ENCODE measurements around the gene KLHL33.
"Not testable (repeated sequence)": the region's sequence is repeated elsewhere in the genome, so short reads cannot be mapped to it uniquely, and the experiment has no call there.

Gene KLHL33

DNA sequence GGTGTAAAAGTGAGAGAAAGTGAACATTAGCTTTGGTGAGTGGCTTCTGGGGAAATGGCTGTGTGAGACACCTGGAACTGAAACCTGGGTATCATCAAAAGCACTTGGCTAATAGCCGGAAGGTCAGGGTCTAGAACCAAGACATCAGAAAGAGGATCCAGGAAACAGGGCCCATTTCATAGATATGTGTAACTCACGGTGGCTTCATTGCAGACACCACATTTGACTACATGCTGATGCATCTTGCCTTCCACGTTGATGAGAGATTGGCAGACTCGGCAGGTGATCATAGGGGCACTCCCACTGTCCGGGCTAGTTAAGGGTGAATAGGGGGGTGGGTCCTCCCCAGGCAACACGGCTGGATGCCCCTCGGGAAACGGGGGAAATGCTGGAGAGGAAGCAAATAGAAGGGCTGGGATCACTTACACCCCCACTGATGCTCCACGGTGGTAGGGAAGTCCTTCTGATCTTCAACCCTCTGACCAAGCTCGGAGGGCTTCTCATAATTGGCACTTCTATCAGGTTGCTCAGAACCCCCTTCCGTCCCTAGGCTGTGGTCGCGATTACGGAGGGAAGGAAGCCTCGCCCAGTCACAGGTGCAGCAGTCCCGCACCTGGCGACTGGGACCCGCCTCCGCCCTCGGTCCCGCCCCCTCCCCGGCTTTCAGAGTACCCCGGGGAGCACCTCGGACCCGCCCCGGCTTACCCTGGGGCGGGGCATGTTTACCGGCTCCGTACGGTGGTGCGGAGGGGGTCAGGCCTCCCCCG lies 24.7 kb upstream of the KLHL33 start:
- TF ChIP-seq POLR2A (IDR thresholded peaks at IDR 0.05; ENCODE audit: low read length) (no peak), GATA1 (IDR thresholded peaks at IDR 0.05; ENCODE audit: low read depth, low read length) (no peak)
- peak; percentile 77 to 88 for DNase-seq

- peak; percentile 41 for TF ChIP-seq POLR2A (IDR thresholded peaks at IDR 0.05; ENCODE audit: low read length)
- no peak for TF ChIP-seq GATA1 (IDR thresholded peaks at IDR 0.05; ENCODE audit: low read depth, low read length)
- DNase-seq = no peak
These were observed 22.2 kb upstream of the KLHL33 start for GRCh38 chr14:20458031-20458789.

GRCh38 chr14:20456971-20457370 lies 21.0 kb upstream of the KLHL33 start:
- no peak for DNase-seq
- peak; percentile 15 for TF ChIP-seq POLR2A (IDR thresholded peaks at IDR 0.05; ENCODE audit: low read length)
- no peak for TF ChIP-seq GATA1 (IDR thresholded peaks at IDR 0.05; ENCODE audit: low read depth, low read length)

DNA sequence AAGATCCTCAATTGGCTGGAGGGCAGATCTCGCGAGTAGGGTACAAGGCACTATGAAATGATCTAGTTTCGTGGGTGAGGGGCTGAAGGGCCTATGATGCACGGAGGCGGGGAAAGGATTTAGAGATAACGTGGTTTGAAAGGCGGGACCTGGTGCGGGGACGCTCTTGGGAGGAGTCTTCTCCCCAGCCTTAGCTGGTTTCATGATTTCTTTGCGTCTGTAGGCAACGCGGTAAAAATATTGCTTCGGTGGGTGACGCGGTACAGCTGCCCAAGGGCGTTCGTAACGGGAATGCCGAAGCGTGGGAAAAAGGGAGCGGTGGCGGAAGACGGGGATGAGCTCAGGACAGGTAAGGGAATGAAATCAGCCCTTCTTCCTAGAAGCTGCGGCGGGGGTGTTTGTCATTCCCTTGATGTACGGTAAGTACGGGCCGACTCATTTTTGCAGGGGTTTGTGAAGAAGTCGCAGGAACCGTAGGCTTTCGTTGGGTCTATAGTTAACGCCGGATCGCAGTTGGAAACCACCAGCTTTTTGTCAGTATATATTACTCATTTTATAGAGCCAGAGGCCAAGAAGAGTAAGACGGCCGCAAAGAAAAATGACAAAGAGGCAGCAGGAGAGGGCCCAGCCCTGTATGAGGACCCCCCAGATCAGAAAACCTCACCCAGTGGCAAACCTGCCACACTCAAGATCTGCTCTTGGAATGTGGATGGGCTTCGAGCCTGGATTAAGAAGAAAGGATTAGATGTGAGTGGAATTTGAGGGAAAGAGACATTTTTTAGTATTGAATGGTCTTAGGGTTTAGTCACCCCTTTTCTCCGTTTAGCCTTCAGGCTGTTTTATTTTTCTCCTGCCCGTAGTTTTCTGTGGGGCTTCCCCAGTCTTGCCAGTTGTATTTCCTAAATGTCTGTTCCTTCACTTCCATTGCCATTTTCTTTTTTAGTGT lies 19.7 kb upstream of the KLHL33 start:
- DNase-seq = peak; percentile 95 to 96

DNA sequence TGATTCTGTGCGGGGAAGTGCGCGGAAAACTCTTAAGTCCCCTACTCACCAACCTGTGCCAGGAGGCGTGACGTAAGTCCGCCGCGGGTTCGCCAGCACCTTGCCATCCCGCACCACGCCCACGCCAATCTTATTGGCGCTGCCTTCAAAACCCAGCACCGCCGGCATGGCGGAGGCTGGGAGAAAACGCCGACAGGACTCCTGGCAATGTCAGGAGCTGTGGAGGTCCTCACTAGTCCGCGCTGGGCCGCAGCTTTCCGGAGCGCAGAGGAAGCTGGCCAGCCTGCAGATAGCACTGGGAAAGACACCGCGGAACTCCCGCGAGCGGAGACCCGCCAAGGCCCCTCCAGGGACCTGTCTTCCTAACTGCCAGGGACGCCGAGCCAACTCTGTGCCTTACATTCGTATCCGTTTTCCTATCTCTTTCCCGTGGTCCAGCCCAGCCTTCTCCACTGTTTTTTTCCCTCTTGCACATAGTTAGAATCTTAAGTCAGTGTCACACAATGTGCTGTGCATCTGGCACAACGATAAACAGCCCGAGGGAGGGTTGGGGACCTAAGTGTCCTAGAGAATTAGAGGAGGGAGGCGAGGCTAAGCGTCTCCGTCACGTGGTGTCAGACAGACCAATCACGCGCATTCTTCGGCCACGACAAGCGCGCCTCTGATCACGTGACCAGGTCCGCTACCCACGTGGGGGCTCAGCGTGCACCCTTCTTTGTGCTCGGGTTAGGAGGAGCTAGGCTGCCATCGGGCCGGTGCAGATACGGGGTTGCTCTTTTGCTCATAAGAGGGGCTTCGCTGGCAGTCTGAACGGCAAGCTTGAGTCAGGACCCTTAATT lies 18.8 kb upstream of the KLHL33 start, which contains the start of the genes APEX1 and OSGEP:
APEX1 (plus strand) TSS at position 711 of the 839 bp plus-strand sequence. CDS start 420 bp downstream, outside the sequence.
OSGEP (minus strand) TSS at position 297 of the 839 bp plus-strand sequence; CDS start at position 168, 129 bp downstream.
- TF ChIP-seq POLR2A (IDR thresholded peaks at IDR 0.05; ENCODE audit: low read length) = peak; percentile 98
- TF ChIP-seq GATA1 (IDR thresholded peaks at IDR 0.05; ENCODE audit: low read depth, low read length) = no peak
- DNase-seq = peak; percentile 99 to 100

More for the DNA sequence above, 19.7 kb upstream of the KLHL33 start:
- TF ChIP-seq GATA1 (IDR thresholded peaks at IDR 0.05; ENCODE audit: low read depth, low read length) = no peak
- TF ChIP-seq POLR2A (IDR thresholded peaks at IDR 0.05; ENCODE audit: low read length) = peak; percentile 88

DNA sequence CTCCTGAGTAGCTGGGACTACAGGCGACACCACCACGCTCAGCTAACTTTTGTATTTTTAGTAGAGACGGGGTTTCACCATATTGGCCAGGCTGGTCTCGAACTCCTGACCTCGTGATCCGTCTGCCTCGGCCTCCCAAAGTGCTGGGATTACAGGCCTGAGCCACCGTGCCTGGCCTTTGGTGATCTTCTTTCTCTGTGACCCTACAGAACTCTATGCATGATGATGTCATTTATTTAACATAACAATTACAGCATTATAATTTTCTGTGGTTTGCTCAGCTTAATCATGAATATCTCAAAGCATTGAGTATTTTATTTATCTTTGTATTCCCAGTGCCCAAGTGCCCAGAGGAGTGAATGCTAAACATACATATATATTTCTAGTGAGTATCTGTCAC lies 16.9 kb upstream of the KLHL33 start:
- not testable (repeated sequence) for DNase-seq

- TF ChIP-seq POLR2A (IDR thresholded peaks at IDR 0.05; ENCODE audit: low read length) (no peak), GATA1 (IDR thresholded peaks at IDR 0.05; ENCODE audit: low read depth, low read length) (no peak)
- DNase-seq = no peak
These were observed 10.9 kb upstream of the KLHL33 start for GRCh38 chr14:20446889-20447288.

GRCh38 chr14:20443650-20444049 lies 7.7 kb upstream of the KLHL33 start:
- DNase-seq = not testable (repeated sequence)

- no peak for DNase-seq
- no peak for TF ChIP-seq GATA1 (IDR thresholded peaks at IDR 0.05; ENCODE audit: low read depth, low read length)
- no peak for TF ChIP-seq POLR2A (IDR thresholded peaks at IDR 0.05; ENCODE audit: low read length)
These were observed 5.5 kb upstream of the KLHL33 start for GRCh38 chr14:20441461-20441860.

DNA sequence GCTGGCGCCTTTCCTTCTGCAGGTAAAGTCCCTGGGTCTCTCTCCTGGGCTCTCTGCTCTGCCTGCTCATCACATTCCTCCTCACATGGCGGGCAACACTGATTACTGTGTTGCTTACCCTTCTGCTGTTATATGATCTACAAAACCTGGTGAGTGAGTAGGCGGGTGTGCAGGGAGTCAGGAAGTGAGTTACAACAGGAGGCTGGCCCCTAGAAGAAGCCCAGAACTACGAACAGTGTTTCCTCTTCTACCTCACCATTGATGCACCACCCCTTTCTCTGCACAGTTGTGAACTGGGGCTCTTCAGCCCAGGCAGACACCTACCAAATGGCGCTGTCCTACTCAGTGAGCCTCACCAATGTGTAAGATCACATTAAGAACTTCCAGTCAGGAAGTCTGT lies 4.9 kb upstream of the KLHL33 start:
- TF ChIP-seq GATA1 (IDR thresholded peaks at IDR 0.05; ENCODE audit: low read depth, low read length) = no peak
- no peak for TF ChIP-seq POLR2A (IDR thresholded peaks at IDR 0.05; ENCODE audit: low read length)
- DNase-seq = no peak

DNA sequence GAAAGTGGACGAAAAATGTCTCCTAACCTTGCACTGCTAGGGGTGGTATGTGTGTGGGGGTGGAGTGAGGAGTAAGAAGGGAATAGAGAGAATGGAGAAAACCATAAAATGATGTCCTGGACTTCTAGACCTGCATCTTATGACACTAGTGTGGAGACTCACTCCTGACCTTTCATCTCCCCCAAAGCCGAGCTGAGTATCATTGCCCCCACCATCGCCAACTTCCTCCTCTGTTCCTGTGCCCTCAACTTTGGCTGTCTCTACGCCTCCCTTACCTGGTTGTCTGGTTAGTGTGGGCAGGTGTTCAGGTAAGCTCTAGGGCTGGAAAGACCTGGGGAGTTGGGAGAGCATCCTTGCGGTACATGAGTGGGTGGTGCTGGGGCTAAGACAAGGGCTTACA lies 4.5 kb upstream of the KLHL33 start:
- no peak for TF ChIP-seq GATA1 (IDR thresholded peaks at IDR 0.05; ENCODE audit: low read depth, low read length)
- TF ChIP-seq POLR2A (IDR thresholded peaks at IDR 0.05; ENCODE audit: low read length) = no peak
- DNase-seq = no peak

DNA sequence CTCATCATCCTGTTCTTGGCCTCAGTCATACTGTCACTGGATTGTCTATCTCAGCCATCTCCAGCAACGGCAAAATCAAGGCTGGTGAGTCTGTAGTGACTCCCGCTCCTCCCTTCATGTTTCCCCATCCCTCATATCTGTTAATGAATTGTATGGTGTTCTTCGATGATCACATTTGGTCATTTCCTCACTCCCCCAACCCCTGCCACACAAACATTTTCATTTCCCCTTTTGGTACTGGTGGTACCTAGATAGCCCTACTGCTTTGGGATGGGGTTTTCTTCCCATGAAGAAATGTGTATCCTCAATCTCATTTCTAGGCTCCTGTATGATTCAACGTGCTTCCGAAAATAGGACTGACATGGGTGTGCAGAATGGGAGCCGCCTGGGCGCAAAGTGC lies 2.7 kb upstream of the KLHL33 start:
- TF ChIP-seq GATA1 (IDR thresholded peaks at IDR 0.05; ENCODE audit: low read depth, low read length) (no peak), POLR2A (IDR thresholded peaks at IDR 0.05; ENCODE audit: low read length) (no peak)

GRCh38 chr14:20436363-20436755 lies 393 bp upstream of the KLHL33 start:
- TF ChIP-seq POLR2A (IDR thresholded peaks at IDR 0.05; ENCODE audit: low read length) (no peak), GATA1 (IDR thresholded peaks at IDR 0.05; ENCODE audit: low read depth, low read length) (no peak)
- DNase-seq = no peak

More for the DNA sequence above, 2.7 kb upstream of the KLHL33 start:
- DNase-seq = no peak

Data from erythroblast (primary cell).